CD14-positive monocyte (primary cell): ENCODE results near the gene AMACR. TPM values are rescaled to one million over a fixed set of nuclear protein-coding genes. Genes with fewer than 3 reads are reported as not detected.

Source experiments
- DNase-seq, 3 donors: peaks; one replicate each; pipeline ENCODE4 v3.0.0-alpha.2; 2011 to 2022
- H2AFZ ChIP-seq: 2 replicates; pipeline ENCODE4 v1.6.0; 2012; ENCODE audit warnings: mild to moderate bottlenecking, low read depth, low read length, inconsistent platforms; ENCODE audit not compliant: insufficient read depth, poor library complexity, severe bottlenecking
- H3K27ac ChIP-seq, 2 donors: 1 replicate in 1 of 2; 2 replicates in 1 of 2; pipeline ENCODE4 v1.5.1; 2012 to 2013; ENCODE audit warnings: low read length in 2 of 2, control low read depth in 1 of 2, inconsistent platforms in 1 of 2, low read depth in 1 of 2, mild to moderate bottlenecking in 1 of 2
- H3K27me3 ChIP-seq, 2 donors: one replicate each; pipeline versions ENCODE4 v1.6.0 to v1.6.1; 2011 to 2013; ENCODE audit warnings: low read length in 2 of 2; ENCODE audit not compliant: control insufficient read depth in 2 of 2, insufficient read depth in 2 of 2
- H3K36me3 ChIP-seq, 2 donors: replicated peaks in 1 of 2; 1 replicate in 1 of 2; 2 replicates in 1 of 2; pipeline versions ENCODE4 v1.5.1 to v1.6.1; 2012 to 2013; ENCODE audit warnings: low read length in 2 of 2, control low read depth in 1 of 2, inconsistent platforms in 1 of 2, mild to moderate bottlenecking in 1 of 2; ENCODE audit not compliant: insufficient read depth in 2 of 2, control insufficient read depth in 1 of 2
- H3K4me1 ChIP-seq, 2 donors: 1 replicate in 1 of 2; 2 replicates in 1 of 2; pipeline versions ENCODE4 v1.5.1 to v1.6.1; 2012 to 2013; ENCODE audit warnings: low read length in 2 of 2, control low read depth in 1 of 2, inconsistent platforms in 1 of 2, mild to moderate bottlenecking in 1 of 2, moderate library complexity in 1 of 2; ENCODE audit not compliant: insufficient read depth in 2 of 2, control insufficient read depth in 1 of 2
- H3K4me2 ChIP-seq: replicated peaks from 2 replicates; pipeline ENCODE3; 2012; ENCODE audit warnings: low read length, moderate library complexity, mild to moderate bottlenecking; ENCODE audit not compliant: poor library complexity, severe bottlenecking; ENCODE audit errors: extremely low read depth
- H3K4me3 ChIP-seq, 3 experiments: fragments of 200-600 bp in 1 of 3; sonication (generic) in 1 of 3; replicated peaks in 1 of 3; 1 replicate in 2 of 3; 2 replicates in 1 of 3; pipeline ENCODE4 v1.5.1; 2011 to 2013; ENCODE audit warnings: low read length in 3 of 3, mild to moderate bottlenecking in 3 of 3, control low read depth in 2 of 3, low read depth in 2 of 3, inconsistent platforms in 1 of 3, moderate library complexity in 1 of 3
- H3K79me2 ChIP-seq: 2 replicates; pipeline ENCODE4 v1.6.0; 2012; ENCODE audit warnings: mild to moderate bottlenecking, control low read depth, inconsistent platforms, low read length, moderate library complexity; ENCODE audit not compliant: insufficient read depth
- H3K9ac ChIP-seq: 2 replicates; pipeline ENCODE4 v1.6.0; 2017; ENCODE audit warnings: low read length, mild to moderate bottlenecking; ENCODE audit not compliant: insufficient read depth, poor library complexity, severe bottlenecking
- H3K9me3 ChIP-seq, 2 donors: replicated peaks in 1 of 2; 1 replicate in 1 of 2; 2 replicates in 1 of 2; pipeline versions ENCODE4 v1.5.1 to v1.6.1; 2012 to 2013; ENCODE audit warnings: low read length in 2 of 2, control low read depth in 1 of 2; ENCODE audit not compliant: control insufficient read depth in 1 of 2, insufficient read depth in 1 of 2
- H4K20me1 ChIP-seq: 2 replicates; pipeline ENCODE4 v1.6.0; 2012; ENCODE audit warnings: mild to moderate bottlenecking, low read length, control low read depth, moderate library complexity; ENCODE audit not compliant: insufficient read depth
- H3K27ac Mint-ChIP-seq, 7 donors: one replicate each; pipeline ENCODE4 v1.8.0; 2020; ENCODE audit warnings: mild to moderate bottlenecking in 7 of 7, mixed read lengths in 7 of 7, moderate library complexity in 6 of 7, inconsistent platforms in 2 of 7
- H3K27me3 Mint-ChIP-seq, 3 donors: one replicate each; pipeline ENCODE4 v1.8.0; 2021 to 2022; ENCODE audit warnings: low read depth in 3 of 3, mild to moderate bottlenecking in 3 of 3, mixed read lengths in 3 of 3, moderate library complexity in 3 of 3, inconsistent platforms in 1 of 3
- H3K36me3 Mint-ChIP-seq, 2 donors: one replicate each; pipeline ENCODE4 v1.8.0; 2020; ENCODE audit warnings: mixed read lengths in 2 of 2, inconsistent platforms in 1 of 2, mild to moderate bottlenecking in 1 of 2
- H3K4me1 Mint-ChIP-seq: one replicate; pipeline ENCODE4 v1.8.0; 2020; ENCODE audit warnings: mild to moderate bottlenecking, mixed read lengths
- H3K4me3 Mint-ChIP-seq, 2 donors: one replicate each; pipeline ENCODE4 v1.8.0; 2020; ENCODE audit warnings: mild to moderate bottlenecking in 2 of 2, mixed read lengths in 2 of 2, moderate library complexity in 1 of 2
- H3K9me3 Mint-ChIP-seq, 7 donors: one replicate each; pipeline ENCODE4 v1.8.0; 2020 to 2022; ENCODE audit warnings: mixed read lengths in 7 of 7, mild to moderate bottlenecking in 6 of 7, moderate library complexity in 6 of 7, inconsistent platforms in 2 of 7
- WGBS: methylation state at CpG from one replicate; pipeline ENCODE4 v1.1.5; 2013; ENCODE audit warnings: missing lambda C conversion rate; ENCODE audit not compliant: insufficient coverage; 5-methylcytosine and 5-hydroxymethylcytosine counted together
- intact Hi-C, 2 donors: fragments of 100-400 bp; cut with micrococcal nuclease; formaldehyde crosslinking; loops; one replicate each; pipeline versions ENCODE4 v1.15.0 to v1.15.1; 2023
- polyA plus RNA-seq, 3 donors: library from polyadenylated mRNA; depleted of rRNA in 1 of 3; unstranded in 2 of 3; stranded (reverse) in 1 of 3; fragments of 300-500 nt in 2 of 3; fragments of >200 nt in 1 of 3; fragmentation: Illumina TruSeq in 2 of 3; gene quantifications; 1 replicate in 2 of 3; 2 replicates in 1 of 3; pipeline ENCODE4 v1.2.3, GENCODE V29; 2012 to 2021
- TF ChIP-seq, protein P1 (sequence below): fragments of 200-600 bp; IDR thresholded peaks from one replicate; pipeline ENCODE4 v1.8.0; 2022; ENCODE audit warnings: antibody characterized with exemption, mild to moderate bottlenecking

AMACR gene
- polyA plus RNA-seq, 3 donors, result 1.2 to 6.1 (median 4.8) TPM

DNA sequence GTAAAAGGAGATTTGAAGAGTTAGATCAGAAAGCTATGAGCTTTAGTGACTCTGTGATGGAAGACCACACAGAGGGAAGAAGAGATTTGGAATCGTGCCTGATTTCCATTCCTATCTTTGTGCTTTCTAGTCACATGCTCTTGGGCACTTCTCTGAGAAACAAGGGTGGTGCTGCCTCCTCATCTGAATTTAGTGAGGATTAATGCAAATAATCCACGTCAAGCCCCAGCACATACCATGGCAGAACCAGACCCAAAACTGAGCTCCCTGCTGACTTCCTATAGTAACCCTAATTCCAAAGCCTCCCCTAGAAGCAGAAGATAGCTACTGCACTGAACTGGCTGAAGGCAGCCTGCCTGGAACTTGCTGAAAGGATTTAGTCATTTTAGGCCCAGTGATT lies 41.0 kb downstream of the AMACR start:
- TF ChIP-seq, protein P1, sequence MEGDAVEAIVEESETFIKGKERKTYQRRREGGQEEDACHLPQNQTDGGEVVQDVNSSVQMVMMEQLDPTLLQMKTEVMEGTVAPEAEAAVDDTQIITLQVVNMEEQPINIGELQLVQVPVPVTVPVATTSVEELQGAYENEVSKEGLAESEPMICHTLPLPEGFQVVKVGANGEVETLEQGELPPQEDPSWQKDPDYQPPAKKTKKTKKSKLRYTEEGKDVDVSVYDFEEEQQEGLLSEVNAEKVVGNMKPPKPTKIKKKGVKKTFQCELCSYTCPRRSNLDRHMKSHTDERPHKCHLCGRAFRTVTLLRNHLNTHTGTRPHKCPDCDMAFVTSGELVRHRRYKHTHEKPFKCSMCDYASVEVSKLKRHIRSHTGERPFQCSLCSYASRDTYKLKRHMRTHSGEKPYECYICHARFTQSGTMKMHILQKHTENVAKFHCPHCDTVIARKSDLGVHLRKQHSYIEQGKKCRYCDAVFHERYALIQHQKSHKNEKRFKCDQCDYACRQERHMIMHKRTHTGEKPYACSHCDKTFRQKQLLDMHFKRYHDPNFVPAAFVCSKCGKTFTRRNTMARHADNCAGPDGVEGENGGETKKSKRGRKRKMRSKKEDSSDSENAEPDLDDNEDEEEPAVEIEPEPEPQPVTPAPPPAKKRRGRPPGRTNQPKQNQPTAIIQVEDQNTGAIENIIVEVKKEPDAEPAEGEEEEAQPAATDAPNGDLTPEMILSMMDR, result no peak
- no peaks in the 10 kb centered on the region for H3K79me2 ChIP-seq
- no peak for DNase-seq
- H3K36me3 ChIP-seq, result no peaks in the 10 kb centered on the region
- H3K4me1 Mint-ChIP-seq, result no peaks in the 10 kb centered on the region
- H3K27ac ChIP-seq, result no peak overlapping the region
- intact Hi-C loops, result no loop called here
- no peaks in the 10 kb centered on the region for H3K36me3 Mint-ChIP-seq
- H3K27me3 Mint-ChIP-seq, result peaks cover 0 to 3% (median 0%) of the 10 kb centered on the region in 3 donors
- H3K27ac Mint-ChIP-seq, result no peak overlapping the region
- no peaks in the 10 kb centered on the region for H3K27me3 ChIP-seq
- H3K4me2 ChIP-seq, result no peak overlapping the region
- WGBS, result 86% methylated on average over 1 of the region's 2 CpGs
- no peaks in the 10 kb centered on the region for H3K4me1 ChIP-seq
- H3K9me3 Mint-ChIP-seq, result no peaks in the 10 kb centered on the region
- no peak overlapping the region for H3K9ac ChIP-seq
- H2AFZ ChIP-seq, result no peak overlapping the region
- H4K20me1 ChIP-seq, result no peaks in the 10 kb centered on the region
- no peaks in the 10 kb centered on the region for H3K9me3 ChIP-seq
- H3K4me3 ChIP-seq, result no peak overlapping the region
- no peak overlapping the region for H3K4me3 Mint-ChIP-seq

DNA sequence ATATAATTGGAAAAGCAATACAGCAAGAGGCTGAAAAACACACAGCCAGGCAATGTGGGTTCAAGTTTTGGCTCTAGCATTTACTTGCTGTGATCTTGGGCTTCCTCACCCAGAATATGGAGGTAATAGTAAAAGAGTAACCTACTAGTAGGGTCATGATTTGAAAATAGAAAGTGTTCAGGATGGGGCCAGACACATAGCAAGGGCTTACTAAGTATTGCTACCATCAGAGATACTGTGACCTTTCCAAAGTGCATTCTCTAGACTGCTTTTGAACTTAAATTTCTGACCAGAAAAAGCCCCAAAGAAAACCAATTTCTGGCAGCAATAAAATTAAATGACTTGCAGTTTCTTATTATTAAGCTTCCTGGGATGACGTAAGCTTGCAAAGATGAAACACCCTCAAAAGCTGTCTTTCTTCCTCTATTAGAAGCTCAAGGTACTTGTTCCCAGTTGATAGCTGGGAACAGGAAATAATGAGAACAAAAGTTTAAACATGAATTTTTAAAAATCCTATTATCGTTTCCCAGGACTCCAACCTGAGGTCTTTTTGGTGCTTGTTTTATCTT lies 43.6 kb downstream of the AMACR start:
- Mint-ChIP-seq H3K36me3 (no peaks in the 10 kb centered on the region), H3K4me3 (no peak overlapping the region), H3K4me1 (no peaks in the 10 kb centered on the region), H3K27ac (no peak overlapping the region), H3K9me3 (peaks cover 0 to 3% (median 0%) of the 10 kb centered on the region in 7 donors), H3K27me3 (peaks cover 0 to 3% (median 2%) of the 10 kb centered on the region in 3 donors)
- TF ChIP-seq, protein P1, result no peak
- Histone ChIP-seq H3K4me2 (no peak overlapping the region), H3K79me2 (no peaks in the 10 kb centered on the region), H2AFZ (no peak overlapping the region), H3K4me3 (no peak overlapping the region), H3K36me3 (no peaks in the 10 kb centered on the region), H4K20me1 (no peaks in the 10 kb centered on the region), H3K9ac (no peak overlapping the region), H3K4me1 (no peaks in the 10 kb centered on the region), H3K27me3 (no peaks in the 10 kb centered on the region), H3K9me3 (no peaks in the 10 kb centered on the region), H3K27ac (no peak overlapping the region)
- no peak for DNase-seq
- intact Hi-C loops, result no loop called here
- no CpG with 5 or more reads among the region's 2 CpGs for WGBS
